Esophagus mucosa (tissue), 1 donor: ENCODE data around the gene PSORS1C1. TPM values are rescaled to one million over a fixed set of nuclear protein-coding genes. Genes with fewer than 3 reads are reported as not detected.
A peak's percentile ranks its signal among the peaks of the same experiment; 100 is the strongest.
"Not testable (repeated sequence)": the region's sequence is repeated elsewhere in the genome, so short reads cannot be mapped to it uniquely, and the experiment has no call there.

ENCODE experiments used
- ATAC-seq: fragments of 200-7000 bp; cut with Tn5 transposase; one replicate; pipeline ENCODE4 v1.9.1; 2020
- total RNA-seq: library from RNA; stranded (reverse); gene quantifications from one replicate; pipeline ENCODE4 v1.2.4, GENCODE V29; 2023
- donor health status: DM: yes; HTN: yes; CAD: no.

The PSORS1C1 gene
- total RNA-seq, 1 donor from 2014 or later = 0.20 TPM

- ATAC-seq = no peak
Observed at GRCh38 chr6:31178143-31179041, 63.8 kb downstream of the PSORS1C1 start.

- no peak for ATAC-seq
Observed at GRCh38 chr6:31179042-31179386, 64.4 kb downstream of the PSORS1C1 start.

GRCh38 chr6:31179896-31180295 lies 65.3 kb downstream of the PSORS1C1 start:
- ATAC-seq = no peak

GRCh38 chr6:31180500-31180899 lies 65.9 kb downstream of the PSORS1C1 start:
- peak; percentile 81 for ATAC-seq

GRCh38 chr6:31183287-31183686 lies 68.7 kb downstream of the PSORS1C1 start:
- not testable (repeated sequence) for ATAC-seq

GRCh38 chr6:31183859-31184258 lies 69.3 kb downstream of the PSORS1C1 start:
- not testable (repeated sequence) for ATAC-seq

GRCh38 chr6:31185695-31186051 lies 71.1 kb downstream of the PSORS1C1 start:
- ATAC-seq = not testable (repeated sequence)

GRCh38 chr6:31186052-31186734 lies 71.6 kb downstream of the PSORS1C1 start:
- ATAC-seq = peak; percentile 22

GRCh38 chr6:31187780-31188194 lies 73.2 kb downstream of the PSORS1C1 start:
- no peak for ATAC-seq

GRCh38 chr6:31189223-31189622 lies 74.6 kb downstream of the PSORS1C1 start:
- ATAC-seq = not testable (repeated sequence)

Other genes with a start within 250 kb of the PSORS1C1 start
- gene DDR1, start 230.3 kb upstream of the PSORS1C1 start, total RNA-seq = 220 TPM
- 23.9 TPM for gene GTF2H4, start 206.6 kb upstream of the PSORS1C1 start, total RNA-seq
- 26.3 TPM for gene VARS2, start 200.6 kb upstream of the PSORS1C1 start, total RNA-seq
- gene SFTA2, start 182.6 kb upstream of the PSORS1C1 start, total RNA-seq = 9.0 TPM
- gene MUCL3, start 173.8 kb upstream of the PSORS1C1 start, total RNA-seq = 1.00 TPM
- gene MUC21, start 131.1 kb upstream of the PSORS1C1 start, total RNA-seq = 721 TPM
- 0.88 TPM for gene MUC22, start 104.3 kb upstream of the PSORS1C1 start, total RNA-seq
- gene C6orf15, start 2.2 kb upstream of the PSORS1C1 start, total RNA-seq = not detected
- gene CDSN, start 5.6 kb downstream of the PSORS1C1 start, total RNA-seq = 0.08 TPM
- 0.40 TPM for gene PSORS1C2, start 24.3 kb downstream of the PSORS1C1 start, total RNA-seq
- 11.1 TPM for gene CCHCR1, start 43.0 kb downstream of the PSORS1C1 start, total RNA-seq
- 14.8 TPM for gene TCF19, start 43.8 kb downstream of the PSORS1C1 start, total RNA-seq
- 0.40 TPM for gene POU5F1, start 55.9 kb downstream of the PSORS1C1 start, total RNA-seq
- 202 TPM for gene HLA-C, start 157.3 kb downstream of the PSORS1C1 start, total RNA-seq
- 105 TPM for gene HLA-B, start 242.4 kb downstream of the PSORS1C1 start, total RNA-seq